ENCODE data around the gene NXPH4.

Gene NXPH4

GRCh38 chr12:57219993-57220754, 3.6 kb downstream of the NXPH4 start:
- DNase-seq: no peak

- DNase-seq: no peak
Observed at GRCh38 chr12:57220770-57221168, 4.2 kb downstream of the NXPH4 start.

DNA sequence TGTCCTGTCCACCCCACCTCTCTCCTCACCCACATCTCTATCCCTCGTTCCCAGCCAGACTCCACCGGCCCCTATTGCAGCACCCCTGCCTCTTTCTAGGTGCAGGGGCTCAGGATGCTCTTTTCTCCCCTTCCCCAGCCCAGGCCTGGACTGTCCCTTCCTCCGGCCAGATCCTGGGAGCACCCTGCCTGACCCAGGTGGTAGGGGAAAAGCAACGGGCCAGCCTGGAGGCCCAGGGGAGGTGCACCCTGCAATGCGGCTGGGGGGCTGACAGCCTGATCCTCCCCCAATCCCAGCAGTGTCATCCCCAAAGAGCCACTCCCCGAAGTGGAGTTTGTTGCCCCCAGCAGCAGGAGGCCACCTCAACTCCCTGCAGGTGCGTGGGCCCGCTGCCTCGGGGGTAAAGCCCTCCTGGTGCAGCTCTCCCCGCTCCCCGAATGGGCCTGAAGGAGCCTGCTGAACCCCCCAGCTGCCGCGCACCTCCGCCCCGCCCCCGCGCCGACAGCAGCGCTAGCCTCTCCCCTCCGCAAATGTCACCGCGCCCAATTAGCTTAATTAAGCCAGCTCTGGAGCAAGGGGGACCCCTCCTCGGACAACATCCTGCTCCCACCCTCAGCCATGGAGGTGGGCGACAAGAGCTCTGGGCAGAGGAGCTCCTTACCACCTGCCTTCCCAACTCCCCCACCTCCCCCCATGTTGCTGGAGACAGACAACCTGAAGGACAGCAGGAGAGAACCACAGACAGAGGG, 4.7 kb downstream of the NXPH4 start:
- no peak for DNase-seq

- DNase-seq: no peak
Observed at GRCh38 chr12:57222286-57223190, 5.9 kb downstream of the NXPH4 start.

GRCh38 chr12:57223191-57224165, 6.9 kb downstream of the NXPH4 start:
- no peak for DNase-seq

GRCh38 chr12:57224278-57224972, 7.8 kb downstream of the NXPH4 start:
- DNase-seq: no peak

DNA sequence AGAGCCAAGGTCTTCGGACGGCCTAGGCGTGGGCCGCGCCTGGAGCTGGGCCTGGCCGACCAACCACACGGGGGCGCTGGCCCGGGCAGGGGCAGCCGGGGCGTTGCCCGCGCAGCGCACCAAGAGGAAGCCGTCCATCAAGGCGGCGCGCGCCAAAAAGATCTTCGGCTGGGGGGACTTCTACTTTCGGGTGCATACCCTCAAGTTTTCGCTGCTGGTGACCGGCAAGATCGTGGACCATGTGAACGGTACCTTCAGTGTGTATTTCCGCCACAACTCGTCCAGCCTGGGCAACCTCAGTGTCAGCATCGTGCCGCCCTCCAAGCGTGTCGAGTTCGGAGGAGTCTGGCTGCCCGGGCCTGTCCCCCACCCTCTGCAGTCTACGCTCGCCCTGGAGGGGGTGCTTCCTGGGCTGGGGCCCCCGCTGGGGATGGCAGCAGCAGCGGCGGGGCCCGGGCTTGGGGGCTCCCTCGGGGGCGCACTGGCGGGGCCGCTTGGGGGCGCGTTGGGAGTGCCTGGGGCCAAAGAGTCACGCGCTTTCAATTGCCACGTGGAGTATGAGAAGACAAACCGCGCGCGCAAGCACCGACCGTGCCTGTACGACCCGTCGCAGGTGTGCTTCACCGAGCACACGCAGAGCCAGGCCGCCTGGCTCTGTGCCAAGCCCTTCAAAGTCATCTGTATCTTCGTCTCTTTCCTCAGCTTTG, 8.5 kb downstream of the NXPH4 start:
- DNase-seq: peak; percentile 47

DNA sequence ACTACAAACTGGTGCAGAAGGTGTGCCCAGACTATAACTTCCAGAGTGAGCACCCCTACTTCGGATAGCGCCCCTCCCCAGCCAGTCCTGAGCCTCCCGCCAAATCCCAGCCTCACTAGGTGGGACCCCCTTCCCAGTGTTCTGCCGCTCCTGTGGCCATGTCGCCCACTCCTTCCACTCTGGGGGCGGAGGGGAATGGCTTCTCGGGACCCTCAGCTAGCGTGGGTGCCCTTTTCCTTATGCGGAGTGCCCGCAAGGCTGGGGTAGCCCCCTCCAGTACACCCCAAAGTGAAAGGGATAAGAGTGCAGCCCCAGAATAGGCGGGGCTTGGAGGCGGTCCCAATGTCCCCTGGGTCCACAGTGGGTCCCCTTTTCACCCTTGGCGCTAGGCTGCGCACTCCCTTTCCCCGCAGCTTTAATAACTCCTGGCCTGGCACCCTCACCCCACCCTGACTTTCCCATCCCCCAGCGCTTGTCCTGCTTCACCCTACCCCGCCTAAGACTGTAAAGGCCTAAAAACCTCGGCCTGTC, 9.2 kb downstream of the NXPH4 start:
- no peak for DNase-seq

- no peak for DNase-seq
Observed at GRCh38 chr12:57226588-57227314, 10.2 kb downstream of the NXPH4 start.

- no peak for DNase-seq
Observed at GRCh38 chr12:57227315-57228115, 10.9 kb downstream of the NXPH4 start.

DNA sequence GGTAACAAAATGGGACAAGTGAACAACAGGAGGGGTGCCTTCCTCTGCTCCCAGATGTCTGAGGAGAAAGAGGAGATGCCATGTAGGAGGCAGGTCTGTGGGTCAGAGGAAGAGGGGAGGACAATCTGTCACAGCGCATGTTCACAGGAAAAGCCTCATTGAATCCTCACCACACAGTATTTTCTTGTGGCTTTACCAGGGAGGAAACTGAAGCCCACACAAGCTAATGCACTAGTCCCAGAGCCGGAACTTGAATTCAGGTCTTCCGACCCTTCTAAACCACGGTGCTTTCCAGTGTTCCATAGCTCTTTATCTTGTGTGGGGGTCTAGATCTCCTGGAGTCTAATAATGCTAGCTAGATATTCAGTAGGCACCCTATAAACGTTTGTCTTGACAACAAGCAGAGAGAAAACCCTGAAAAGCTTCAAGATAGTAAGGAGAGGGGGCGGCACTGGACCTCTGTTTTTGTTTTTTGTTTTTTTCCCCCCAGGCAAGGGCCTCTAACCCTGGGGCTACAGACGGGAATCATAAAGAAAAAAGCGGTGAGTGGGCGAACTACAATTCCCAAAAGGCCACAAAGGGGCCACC, 12.5 kb downstream of the NXPH4 start:
- DNase-seq: no peak

- DNase-seq: peak; percentile 94
Observed at GRCh38 chr12:57229634-57230380, 13.2 kb downstream of the NXPH4 start, which contains the start of gene SHMT2. SHMT2 (plus strand) TSS chr12:57229711; CDS start chr12:57229779, 68 bp downstream.

- DNase-seq: no peak
Observed at GRCh38 chr12:57230381-57231155, 14.0 kb downstream of the NXPH4 start.

DNA sequence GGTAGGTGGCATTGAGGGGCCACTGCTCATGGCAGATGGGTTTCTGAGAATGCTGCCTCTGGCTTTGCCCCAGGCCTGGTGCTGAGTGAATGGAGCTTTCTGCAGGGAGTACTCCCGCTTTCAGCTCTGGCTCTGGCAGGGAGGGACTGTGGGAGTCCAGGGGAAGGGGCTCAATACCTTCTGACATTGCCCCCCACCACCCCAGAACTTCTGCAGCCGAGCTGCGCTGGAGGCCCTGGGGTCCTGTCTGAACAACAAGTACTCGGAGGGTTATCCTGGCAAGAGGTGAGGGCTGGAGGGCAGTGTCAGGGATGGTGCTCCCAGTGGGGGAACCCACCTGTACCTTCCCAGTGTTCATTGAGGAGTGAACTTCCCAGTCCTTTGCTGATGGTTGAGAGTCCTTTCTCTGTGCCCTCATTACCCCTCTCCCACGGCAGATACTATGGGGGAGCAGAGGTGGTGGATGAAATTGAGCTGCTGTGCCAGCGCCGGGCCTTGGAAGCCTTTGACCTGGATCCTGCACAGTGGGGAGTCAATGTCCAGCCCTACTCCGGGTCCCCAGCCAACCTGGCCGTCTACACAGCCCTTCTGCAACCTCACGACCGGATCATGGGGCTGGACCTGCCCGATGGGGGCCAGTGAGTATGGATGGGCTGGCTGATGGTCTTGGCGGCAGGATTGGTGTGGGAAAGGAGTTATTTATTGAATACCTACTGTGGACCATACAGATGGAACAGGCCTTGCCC, 14.9 kb downstream of the NXPH4 start:
- no peak for DNase-seq

DNA sequence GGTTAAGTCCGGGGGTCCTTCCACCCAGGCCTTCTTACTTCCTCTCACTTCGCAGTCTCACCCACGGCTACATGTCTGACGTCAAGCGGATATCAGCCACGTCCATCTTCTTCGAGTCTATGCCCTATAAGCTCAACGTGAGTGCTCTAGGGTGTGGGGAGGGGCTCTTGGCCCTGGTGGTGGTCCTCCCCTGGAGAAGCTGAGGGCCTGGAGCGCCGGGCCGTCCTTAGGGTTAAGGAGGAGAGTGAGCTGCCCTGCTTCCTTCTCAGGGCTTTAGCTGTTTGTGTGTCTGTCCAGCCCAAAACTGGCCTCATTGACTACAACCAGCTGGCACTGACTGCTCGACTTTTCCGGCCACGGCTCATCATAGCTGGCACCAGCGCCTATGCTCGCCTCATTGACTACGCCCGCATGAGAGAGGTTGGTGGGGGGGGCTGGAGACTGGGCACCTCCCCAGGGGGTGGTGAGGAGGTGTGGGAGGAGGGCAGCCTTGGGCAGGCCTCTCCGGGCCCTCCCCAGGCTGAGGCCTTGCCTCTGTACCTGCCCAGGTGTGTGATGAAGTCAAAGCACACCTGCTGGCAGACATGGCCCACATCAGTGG, 15.7 kb downstream of the NXPH4 start:
- DNase-seq: no peak
